GM12878 (cell line): Measurements from ENCODE around the gene BICRA. TPM values are rescaled to one million over a fixed set of nuclear protein-coding genes. Genes with fewer than 3 reads are reported as not detected.

Source experiments
- ATAC-seq: fragments of 200-7000 bp; cut with Tn5 transposase; 3 replicates; pipeline ENCODE4 v1.9.1; 2020; ENCODE audit warnings: mild to moderate bottlenecking, moderate library complexity
- BruUV-seq: library from RNA; stranded (reverse); fragments of 400-500 nt; replicated peaks from 2 replicates; lab custom pipeline; 2021; lab: Mats Ljungman, UMichigan
- CTCF ChIA-PET: fragments of 300-600 bp; sonication (Branson Sonifier 250); formaldehyde crosslinking; extraction: SDS; loops from one replicate; lab custom pipeline; 2021; ENCODE audit warnings: inconsistent platforms; lab: Yijun Ruan, JAX
- POLR2A ChIA-PET: fragments of 350-600 bp; formaldehyde crosslinking; extraction: SDS; loops from one replicate; lab custom pipeline; 2021; ENCODE audit warnings: inconsistent platforms; lab: Charles Lee
- RAD21 ChIA-PET: fragments of 300-600 bp; sonication (Branson Sonifier 250); formaldehyde crosslinking; loops from one replicate; lab custom pipeline; 2023; ENCODE audit warnings: antibody characterized with exemption; ENCODE audit not compliant: unreplicated experiment; lab: Charles Lee
- SMC1A ChIA-PET: fragments of 300-600 bp; sonication (Branson Sonifier 250); formaldehyde crosslinking; loops from one replicate; lab custom pipeline; 2023; ENCODE audit not compliant: unreplicated experiment, uncharacterized antibody; lab: Charles Lee
- DNase-seq: peaks from one replicate; pipeline ENCODE4 v3.0.0-alpha.2; 2011; ENCODE audit warnings: low read depth, low spot score
- FAIRE-seq: peaks from 3 replicates; lab custom pipeline; 2011; peaks lifted over from hg19 to GRCh38; lab: Jason Lieb, UNC
- H2AFZ ChIP-seq: 2 replicates; pipeline ENCODE4 v1.6.0; 2011; ENCODE audit warnings: low read depth, low read length, control low read depth; ENCODE audit not compliant: control insufficient read depth
- H3K27ac ChIP-seq: 2 replicates; pipeline ENCODE4 v1.5.1; 2011; ENCODE audit warnings: control low read depth; ENCODE audit not compliant: control insufficient read depth, insufficient read depth
- H3K27me3 ChIP-seq, 2 experiments: replicated peaks in 1 of 2; 2 replicates each; pipeline versions ENCODE4 v1.6.0 to v1.6.1; 2011; ENCODE audit warnings: low read length in 1 of 2; ENCODE audit not compliant: control insufficient read depth in 2 of 2, insufficient read depth in 2 of 2
- H3K36me3 ChIP-seq, 2 experiments: 2 replicates each; pipeline ENCODE4 v1.5.1; 2011; ENCODE audit warnings: low read length in 1 of 2; ENCODE audit not compliant: control insufficient read depth in 2 of 2, insufficient read depth in 2 of 2
- H3K4me1 ChIP-seq: 2 replicates; pipeline ENCODE4 v1.6.1; 2011; ENCODE audit warnings: mild to moderate bottlenecking, low read length, moderate library complexity, mixed read lengths; ENCODE audit not compliant: control insufficient read depth, insufficient read depth
- H3K4me2 ChIP-seq: 2 replicates; pipeline ENCODE4 v1.6.0; 2011; ENCODE audit warnings: control low read depth; ENCODE audit not compliant: control insufficient read depth, insufficient read depth
- H3K4me3 ChIP-seq: fragments of 200-600 bp; sonication (generic); 2 replicates; pipeline ENCODE4 v1.5.1; 2016
- H3K79me2 ChIP-seq: 2 replicates; pipeline ENCODE4 v1.6.0; 2011; ENCODE audit warnings: low read length; ENCODE audit not compliant: control insufficient read depth, insufficient read depth
- H3K9ac ChIP-seq: 2 replicates; pipeline ENCODE4 v1.8.0; 2011; ENCODE audit warnings: low read length, control low read depth, mixed read lengths; ENCODE audit not compliant: control insufficient read depth, insufficient read depth
- H3K9me3 ChIP-seq: replicated peaks from 3 replicates; pipeline ENCODE4 v1.5.1; 2011; ENCODE audit warnings: mild to moderate bottlenecking, low read length; ENCODE audit not compliant: control insufficient read depth, insufficient read depth
- H4K20me1 ChIP-seq: 2 replicates; pipeline ENCODE4 v1.6.0; 2011; ENCODE audit not compliant: control insufficient read depth, insufficient read depth
- BMI1 ChIP-seq: fragments of 450-650 bp; IDR thresholded peaks from 2 replicates; pipeline ENCODE4 v1.6.1; 2016; ENCODE audit warnings: mild to moderate bottlenecking, moderate library complexity, borderline replicate concordance
- DPF2 ChIP-seq: fragments of 450-650 bp; IDR thresholded peaks from 2 replicates; pipeline ENCODE4 v1.6.1; 2017; ENCODE audit warnings: mild to moderate bottlenecking
- GATAD2B ChIP-seq: fragments of 450-650 bp; conservative IDR thresholded peaks from 2 replicates; pipeline ENCODE4 v1.6.1; 2017; ENCODE audit warnings: low read depth, mild to moderate bottlenecking, moderate library complexity
- IRF3 ChIP-seq: fragments of 450-650 bp; IDR thresholded peaks from 2 replicates; pipeline ENCODE4 v1.6.1; 2014; ENCODE audit warnings: mild to moderate bottlenecking
- MYC ChIP-seq: IDR thresholded peaks from 2 replicates; pipeline ENCODE4 v1.6.1; 2011; ENCODE audit warnings: mild to moderate bottlenecking, low read length, moderate library complexity, inconsistent platforms; ENCODE audit not compliant: insufficient read depth, insufficient replicate concordance, insufficient read length, severe bottlenecking
- NFXL1 ChIP-seq: fragments of 450-650 bp; IDR thresholded peaks from 2 replicates; pipeline ENCODE4 v1.6.1; 2017; ENCODE audit warnings: antibody characterized with exemption, mild to moderate bottlenecking, borderline replicate concordance
- PAX8 ChIP-seq: fragments of 450-650 bp; IDR thresholded peaks from 2 replicates; pipeline ENCODE4 v1.6.1; 2017; ENCODE audit warnings: mild to moderate bottlenecking, moderate library complexity
- POU2F2 ChIP-seq: IDR thresholded peaks from 3 replicates; pipeline ENCODE4 v1.6.1; 2011; ENCODE audit warnings: low read depth, mild to moderate bottlenecking, low read length, borderline replicate concordance
- RAD21 ChIP-seq: IDR thresholded peaks from 2 replicates; pipeline ENCODE4 v1.6.1; 2011; ENCODE audit warnings: mild to moderate bottlenecking, low read depth, low read length, moderate library complexity; ENCODE audit not compliant: insufficient read depth
- RAD51 ChIP-seq: fragments of 450-650 bp; IDR thresholded peaks from 2 replicates; pipeline ENCODE4 v1.6.1; 2016; ENCODE audit warnings: moderate library complexity, mild to moderate bottlenecking, inconsistent platforms
- REST ChIP-seq: IDR thresholded peaks from 2 replicates; pipeline ENCODE4 v1.6.1; 2012; ENCODE audit warnings: mild to moderate bottlenecking, low read depth, low read length
- SMC3 ChIP-seq: IDR thresholded peaks from 2 replicates; pipeline ENCODE4 v1.6.1; 2011; ENCODE audit warnings: low read length, improper control_type of control experiment, borderline replicate concordance
- SUPT20H ChIP-seq: IDR thresholded peaks from 2 replicates; pipeline ENCODE4 v1.6.1; 2011; ENCODE audit warnings: low read depth, mild to moderate bottlenecking, low read length, moderate library complexity, borderline replicate concordance; ENCODE audit not compliant: control insufficient read depth
- YBX1 ChIP-seq: fragments of 450-650 bp; IDR thresholded peaks from 2 replicates; pipeline ENCODE4 v1.6.1; 2016; ENCODE audit warnings: antibody characterized with exemption
- ZNF622 ChIP-seq: fragments of 450-650 bp; IDR thresholded peaks from 2 replicates; pipeline ENCODE4 v1.6.1; 2017; ENCODE audit warnings: mild to moderate bottlenecking, inconsistent platforms
- WGBS: methylation state at CpG from one replicate; pipeline ENCODE4 v1.1.6; 2016; ENCODE audit warnings: low lambda C conversion rate; ENCODE audit not compliant: insufficient replicate concordance, insufficient coverage; ENCODE audit errors: missing lambda C conversion rate; 5-methylcytosine and 5-hydroxymethylcytosine counted together
- in situ Hi-C: fragments of 300-500 bp; cut with MboI; formaldehyde crosslinking; loops from 9 replicates; pipeline ENCODE4 v1.14.3; 2018; ENCODE audit warnings: mixed read lengths
- intact Hi-C: fragments of 100-400 bp; cut with micrococcal nuclease; formaldehyde crosslinking; loops from one replicate; pipeline ENCODE4 v1.14.2; 2022; ENCODE audit not compliant: unreplicated experiment
- polyA plus RNA-seq, 11 experiments: library from polyadenylated mRNA; depleted of rRNA in 4 of 11; unstranded in 6 of 11; stranded (reverse) in 5 of 11; fragments of >200 nt; fragmentation: Nextera tagmentation in 4 of 11; fragmentation: Illumina TruSeq in 1 of 11; extraction: Ambion mirVana in 4 of 11; extraction: Trizol in 1 of 11; gene quantifications; 1 replicate in 1 of 11; 2 replicates in 10 of 11; pipeline versions ENCODE4 v1.2.1 to v1.2.3, GENCODE V29; 2011 to 2016; ENCODE audit warnings: inconsistent platforms in 2 of 11, missing spikeins in 2 of 11, low read depth in 1 of 11
- total RNA-seq, 4 experiments: library from RNA; depleted of rRNA in 3 of 4; stranded (reverse); fragments of >200 nt in 3 of 4; fragmentation: Illumina TruSeq in 1 of 4; extraction: Trizol in 1 of 4; gene quantifications; 2 replicates each; pipeline versions ENCODE4 v1.2.1 to v1.2.3, GENCODE V29; 2013 to 2021

BICRA gene
- total and polyA plus RNA-seq, 10 of the 15 experiments (the other 5 are each of a cell fraction or from before 2014, with no cell fraction given): 0.11 to 15.3 (median 1.3) TPM

GRCh38 chr19:47711652-47712242 lies 102.8 kb downstream of the BICRA start (continued):
- TF ChIP-seq ZNF622: no peak
- no peak for TF ChIP-seq BMI1
- TF ChIP-seq PAX8: no peak
- no peak for TF ChIP-seq REST

- Histone ChIP-seq H3K4me3 (no peak within 1 kb of the TSS), H3K9ac (no peak within 1 kb of the TSS), H3K27ac (no peak within 1 kb of the TSS), H3K9me3 (no peaks in the 10 kb centered on the region; the same call in 2 of the 3 replicates), H3K27me3 (no peaks in the 10 kb centered on the region), H3K4me1 (no peaks in the 10 kb centered on the region), H3K36me3 (no peaks in the 10 kb centered on the region), H3K4me2 (no peak within 1 kb of the TSS), H3K79me2 (no peaks in the 10 kb centered on the region), H4K20me1 (no peaks in the 10 kb centered on the region), H2AFZ (no peak within 1 kb of the TSS)
- no peak for DNase-seq
- intact Hi-C loops (no loop called here), in situ Hi-C loops (no loop called here)
- BruUV-seq: no TSS peak
- POLR2A ChIA-PET: no interaction called here
- CTCF ChIA-PET: interaction anchor here (0.7 to 3.4 kb wide), 9 partner anchors 10 to 358 kb away, joined by 3 to 24 read pairs (median 4); partner anchors contain the start of gene NOP53
- SMC1A ChIA-PET: no interaction called here
- RAD21 ChIA-PET: interaction anchor here (0.6 to 1.9 kb wide), 6 partner anchors 13 to 277 kb away, joined by 3 to 4 read pairs (median 3); partner anchors contain the start of gene NOP53
- FAIRE-seq: no peak
- 6% methylated on average over 22 of the region's 52 CpGs for WGBS
- ATAC-seq: peak; percentile 63
- TF ChIP-seq BMI1 (no peak), DPF2 (no peak), YBX1 (no peak), SUPT20H (no peak), PAX8 (no peak), SMC3 (peak; percentile 44; the same call in 1 of the 2 replicates), MYC (no peak), GATAD2B (no peak), IRF3 (no peak), RAD51 (no peak), POU2F2 (no peak), NFXL1 (no peak; the same call in 1 of the 2 replicates), RAD21 (peak; percentile 46)
These were observed 104.4 kb downstream of the BICRA start, which contains the start of gene EHD2 for GRCh38 chr19:47713046-47714021. TSS of gene EHD2 (plus strand) at chr19:47713422. CDS start at chr19:47716613, 3,191 bp downstream.
